ENCODE data around the gene RPL18. TPM values are rescaled to one million over a fixed set of nuclear protein-coding genes. Genes with fewer than 3 reads are reported as not detected.
"Not testable (repeated sequence)": the region's sequence is repeated elsewhere in the genome, so short reads cannot be mapped to it uniquely, and the experiment has no call there.

Gene RPL18
- total RNA-seq, 2 experiments from 2014 or later = 1,511 to 1,528 TPM

DNA sequence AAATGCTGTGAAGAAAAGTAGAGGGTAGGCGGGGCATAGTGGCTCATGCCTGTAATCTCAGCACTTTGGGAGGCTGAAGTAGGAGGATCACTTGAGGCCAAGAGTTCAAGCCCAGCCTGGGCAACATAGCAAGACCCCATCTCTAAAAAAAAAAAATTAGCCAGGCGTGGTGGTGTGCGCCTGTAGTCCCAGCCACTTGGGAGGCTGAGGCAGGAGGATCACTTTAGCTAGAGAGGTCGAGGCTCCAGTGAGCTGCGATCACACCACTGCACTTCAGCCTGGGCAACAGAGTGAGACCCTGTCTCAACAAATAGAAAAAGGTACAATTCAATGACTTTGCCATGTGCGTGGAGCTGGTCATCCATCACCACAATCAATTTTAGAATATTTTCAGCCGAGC is 41.1 kb downstream of the RPL18 start:
- not testable (repeated sequence) for H3K36me3 Mint-ChIP-seq (ENCODE audit: low read depth); H3K27ac Mint-ChIP-seq; H3K4me3 Mint-ChIP-seq; H3K4me1 Mint-ChIP-seq; H3K9me3 Mint-ChIP-seq; DNase-seq; H3K27me3 Mint-ChIP-seq
- ChIA-PET POLR2A (interaction anchor here (0.6 kb wide), 1 partner anchor 64 kb away, joined by 5 read pairs; no protein-coding TSS in a partner anchor), CTCF (interaction anchor here (1.0 to 1.2 kb wide), 2 partner anchors 11 to 245 kb away, joined by 3 read pairs; no protein-coding TSS in a partner anchor)

DNA sequence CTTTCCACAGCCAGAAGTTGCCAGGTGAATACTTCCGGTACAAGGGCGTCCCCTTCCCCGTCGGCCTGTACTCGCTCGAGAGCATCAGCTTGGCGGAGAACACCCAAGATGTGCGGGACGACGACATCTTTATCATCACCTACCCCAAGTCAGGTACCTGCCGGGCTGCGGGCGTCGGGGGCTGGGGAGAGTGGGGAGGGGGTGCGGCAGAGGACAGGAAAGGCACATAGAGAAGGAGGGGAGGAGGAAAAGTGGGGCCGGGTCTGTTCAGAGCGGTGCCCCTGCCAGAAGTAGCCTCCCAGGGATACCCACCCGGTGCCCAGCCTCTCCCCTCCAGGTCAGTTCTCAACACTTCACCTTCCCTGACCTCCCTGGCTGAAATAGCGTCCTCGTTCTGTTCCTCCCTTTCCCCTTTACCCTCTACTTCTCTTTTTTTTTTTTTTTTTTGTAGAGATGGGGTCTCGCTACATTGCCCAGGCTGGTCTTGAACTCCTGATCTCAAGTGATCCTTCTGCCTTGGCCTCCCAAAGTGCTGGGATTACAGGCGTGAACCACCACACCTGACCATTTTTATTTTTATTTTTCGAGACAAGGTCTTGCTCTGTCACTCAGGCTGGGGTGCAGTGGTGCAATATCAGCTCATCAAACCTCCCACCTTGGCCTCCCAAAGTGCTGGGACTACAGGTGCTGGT is 42.9 kb downstream of the RPL18 start:
- ChIA-PET CTCF (interaction anchor here (0.6 kb wide), 1 partner anchor 743 kb away, joined by 5 read pairs; no protein-coding TSS in a partner anchor), POLR2A (no interaction called here)
- no peak overlapping the region for H3K4me3 Mint-ChIP-seq
- no peak overlapping the region for H3K27ac Mint-ChIP-seq
- peaks cover 3% of the 10 kb centered on the region for H3K36me3 Mint-ChIP-seq (ENCODE audit: low read depth)
- H3K27me3 Mint-ChIP-seq = no peaks in the 10 kb centered on the region
- H3K9me3 Mint-ChIP-seq = no peaks in the 10 kb centered on the region
- DNase-seq = no peak
- H3K4me1 Mint-ChIP-seq = no peaks in the 10 kb centered on the region

DNA sequence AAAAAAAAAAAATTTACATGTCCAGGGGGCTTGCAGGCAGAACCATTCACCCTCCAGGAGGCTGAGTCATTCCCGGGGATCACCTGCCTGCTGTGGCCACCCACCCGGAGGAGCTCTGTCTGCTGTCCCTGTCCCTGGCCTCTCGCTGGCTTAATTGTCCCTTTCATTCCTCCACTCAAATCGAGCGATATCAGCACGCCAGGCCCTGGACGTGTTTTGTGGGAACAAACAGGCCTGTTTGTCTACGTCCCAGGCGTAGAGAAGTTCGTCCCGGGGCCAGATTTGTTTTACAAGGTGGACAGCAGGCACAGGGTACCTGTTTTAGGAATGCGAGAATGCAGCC is 45.8 kb downstream of the RPL18 start:
- peaks cover 3% of the 10 kb centered on the region for H3K36me3 Mint-ChIP-seq (ENCODE audit: low read depth)
- H3K9me3 Mint-ChIP-seq = no peaks in the 10 kb centered on the region
- no peaks in the 10 kb centered on the region for H3K27me3 Mint-ChIP-seq
- no peak overlapping the region for H3K4me3 Mint-ChIP-seq
- H3K4me1 Mint-ChIP-seq = no peaks in the 10 kb centered on the region
- CTCF ChIA-PET = interaction anchor here (2.2 kb wide), 1 partner anchor 67 kb away, joined by 7 read pairs; no protein-coding TSS in a partner anchor
- DNase-seq = no peak
- H3K27ac Mint-ChIP-seq = no peak overlapping the region
- POLR2A ChIA-PET = no interaction called here

DNA sequence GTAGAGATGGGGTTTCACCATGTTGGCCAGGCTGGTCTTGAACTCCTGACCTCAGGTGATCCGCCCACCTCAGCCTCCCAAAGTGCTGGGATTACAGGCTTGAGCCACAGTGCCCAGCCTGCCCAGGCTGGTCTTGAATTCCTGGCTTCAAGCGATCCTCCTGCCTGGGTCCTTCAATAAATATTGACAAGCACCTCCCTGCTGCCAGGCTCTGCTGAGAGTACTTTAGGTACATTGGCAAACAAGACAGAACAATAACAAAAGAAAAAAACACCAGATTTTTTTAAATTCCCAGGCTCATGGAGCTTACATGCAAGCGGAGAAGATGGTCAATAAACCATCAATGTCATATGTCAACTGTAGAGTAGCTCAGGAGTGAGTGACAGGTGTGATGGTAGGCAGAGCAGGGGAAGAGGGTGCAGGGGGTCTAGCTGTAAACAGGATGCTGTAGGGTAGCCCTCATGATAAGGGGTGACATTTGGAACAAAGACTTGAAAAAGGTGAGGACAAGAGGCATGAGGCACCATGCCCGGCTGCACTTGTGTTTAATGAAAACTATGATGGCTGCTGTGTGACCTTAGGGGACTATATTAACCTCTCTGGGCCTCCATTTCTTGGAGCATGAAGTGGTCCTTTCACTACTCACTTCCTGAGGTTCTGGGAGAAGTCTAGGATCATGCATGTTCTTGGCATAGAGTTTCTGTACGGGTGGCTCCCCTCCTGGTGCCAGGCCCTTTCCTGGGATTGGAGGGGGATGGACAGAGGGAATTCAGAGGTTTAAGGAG is 47.4 kb downstream of the RPL18 start:
- ChIA-PET POLR2A (no interaction called here), CTCF (interaction anchor here (1.1 kb wide), 1 partner anchor 13 kb away, joined by 4 read pairs; no protein-coding TSS in a partner anchor)
- H3K9me3 Mint-ChIP-seq = no peaks in the 10 kb centered on the region
- no peaks in the 10 kb centered on the region for H3K36me3 Mint-ChIP-seq (ENCODE audit: low read depth)
- H3K4me3 Mint-ChIP-seq = no peak overlapping the region
- no peak overlapping the region for H3K27ac Mint-ChIP-seq
- no peak for DNase-seq
- H3K4me1 Mint-ChIP-seq = no peaks in the 10 kb centered on the region
- no peaks in the 10 kb centered on the region for H3K27me3 Mint-ChIP-seq

DNA sequence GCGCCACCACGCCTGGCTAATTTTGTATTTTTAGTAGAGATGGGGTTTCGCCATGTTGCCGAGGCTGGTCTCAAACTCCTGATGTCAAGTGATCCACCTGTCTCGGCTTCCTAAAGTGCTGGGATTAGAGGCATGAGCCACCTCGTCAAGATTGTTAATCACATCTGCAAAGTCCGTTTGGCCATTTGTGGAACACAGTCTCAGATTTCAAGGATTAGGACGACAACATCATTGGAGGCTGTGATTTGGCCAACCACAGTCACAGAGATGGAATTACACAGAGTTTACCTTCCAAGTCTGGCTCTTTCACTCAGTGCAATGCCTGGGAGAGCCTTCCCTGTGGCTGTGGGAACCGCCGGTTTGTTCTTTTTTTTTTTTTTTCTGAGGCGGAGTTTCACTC is 49.2 kb downstream of the RPL18 start:
- no peak overlapping the region for H3K27ac Mint-ChIP-seq
- H3K4me1 Mint-ChIP-seq = no peaks in the 10 kb centered on the region
- CTCF ChIA-PET = no interaction called here
- no peak overlapping the region for H3K4me3 Mint-ChIP-seq
- H3K36me3 Mint-ChIP-seq (ENCODE audit: low read depth) = no peaks in the 10 kb centered on the region
- H3K27me3 Mint-ChIP-seq = no peaks in the 10 kb centered on the region
- DNase-seq = no peak
- POLR2A ChIA-PET = no interaction called here
- no peaks in the 10 kb centered on the region for H3K9me3 Mint-ChIP-seq

DNA sequence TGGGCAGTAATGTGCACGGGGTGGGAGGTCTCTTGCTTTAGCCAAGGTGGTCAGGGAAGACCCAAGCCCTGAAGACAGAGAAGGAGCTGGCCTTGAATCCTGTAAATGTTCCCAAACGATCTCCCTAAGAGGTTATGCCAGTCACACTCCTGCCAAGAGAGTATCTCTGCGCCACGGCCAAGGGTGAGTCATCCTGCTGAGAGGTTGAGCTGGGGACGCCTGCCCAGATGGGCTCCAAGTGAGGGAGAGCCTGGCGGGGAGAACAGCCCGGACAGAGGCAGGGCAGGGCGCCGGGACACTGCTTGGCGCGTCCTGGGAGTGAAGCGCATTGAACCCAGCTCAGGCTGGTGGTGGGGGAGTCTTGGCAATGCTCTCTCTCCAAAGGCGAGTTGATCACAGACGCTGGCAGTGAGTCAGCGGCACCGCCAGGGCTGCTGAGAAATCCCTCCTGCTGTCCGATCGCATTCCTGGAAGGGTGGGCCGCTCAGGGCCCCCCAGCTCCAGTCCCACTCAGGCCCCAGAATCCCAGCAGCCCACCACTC is 50.6 kb downstream of the RPL18 start:
- H3K4me3 Mint-ChIP-seq = no peak overlapping the region
- no peak for DNase-seq
- CTCF ChIA-PET = interaction anchor here (0.6 kb wide), 1 partner anchor 140 kb away, joined by 3 read pairs; no protein-coding TSS in a partner anchor
- no peaks in the 10 kb centered on the region for H3K9me3 Mint-ChIP-seq
- H3K4me1 Mint-ChIP-seq = no peaks in the 10 kb centered on the region
- H3K27ac Mint-ChIP-seq = no peak overlapping the region
- POLR2A ChIA-PET = no interaction called here
- no peaks in the 10 kb centered on the region for H3K36me3 Mint-ChIP-seq (ENCODE audit: low read depth)
- H3K27me3 Mint-ChIP-seq = no peaks in the 10 kb centered on the region

Other genes starting within 250 kb of the RPL18 start
- 10 to 100 TPM; 91.8 to 94.4 TPM for gene KDELR1, start 227.6 kb downstream of the RPL18 start, total RNA-seq
- under 1 TPM; 0.18 TPM for gene GRIN2D, start 225.5 kb downstream of the RPL18 start, total RNA-seq
- 10 to 100 TPM; 25.6 to 27.1 TPM for gene GRWD1, start 173.2 kb downstream of the RPL18 start, total RNA-seq
- gene KCNJ14, start 163.6 kb downstream of the RPL18 start, total RNA-seq = under 1 TPM; 0.73 to 0.86 TPM
- gene CYTH2, start 149.8 kb downstream of the RPL18 start, total RNA-seq = 10 to 100 TPM; 53.2 to 55.3 TPM
- 1 to 10 TPM; 3.8 to 5.4 TPM for gene LMTK3, start 107.3 kb downstream of the RPL18 start, total RNA-seq
- gene SULT2B1, start 67.0 kb downstream of the RPL18 start, total RNA-seq = not detected
- gene SPACA4, start 12.4 kb downstream of the RPL18 start, total RNA-seq = not detected
- gene FAM83E, start 4.1 kb downstream of the RPL18 start, total RNA-seq = 1 to 10 TPM; 1.3 to 2.6 TPM
- 10 to 100 TPM; 27.7 to 29.5 TPM for gene SPHK2, start 328 bp upstream of the RPL18 start, total RNA-seq
- 10 to 100 TPM; 18.7 to 19.1 TPM for gene DBP, start 18.2 kb upstream of the RPL18 start, total RNA-seq
- 1 to 10 TPM; 3.9 to 4.5 TPM for gene CA11, start 27.0 kb upstream of the RPL18 start, total RNA-seq
- gene NTN5, start 53.8 kb upstream of the RPL18 start, total RNA-seq = 1 to 10 TPM in 1 of 2 experiments, under 1 TPM in 1; 0.68 to 1.1 TPM
- gene FUT2, start 76.8 kb upstream of the RPL18 start, total RNA-seq = not detected
- 1 to 10 TPM in 1 of 2 experiments, under 1 TPM in 1; 0.88 to 1.2 TPM for gene MAMSTR, start 100.5 kb upstream of the RPL18 start, total RNA-seq
- under 1 TPM; 0.05 to 0.15 TPM for gene RASIP1, start 121.4 kb upstream of the RPL18 start, total RNA-seq
- not detected for gene IZUMO1, start 127.7 kb upstream of the RPL18 start, total RNA-seq
- gene FUT1, start 133.5 kb upstream of the RPL18 start, total RNA-seq = under 1 TPM; 0.28 to 0.45 TPM
- gene FGF21, start 136.3 kb upstream of the RPL18 start, total RNA-seq = not detected
- 10 to 100 TPM; 39.8 TPM for gene BCAT2, start 191.9 kb upstream of the RPL18 start, total RNA-seq
- under 1 TPM; 0.50 to 0.63 TPM for gene HSD17B14, start 217.3 kb upstream of the RPL18 start, total RNA-seq
- 1 to 10 TPM; 4.5 to 5.5 TPM for gene PLEKHA4, start 249.4 kb upstream of the RPL18 start, total RNA-seq